ENCODE results near the gene SMPD3.

- TF ChIP-seq CTCF (conservative IDR thresholded peaks at IDR 0.05 in 1 of 2, IDR thresholded peaks at IDR 0.05 in 1 of 2; ENCODE audit: extremely low read depth in 1 of 2, insufficient read depth in 1 of 2, low read depth in 1 of 2, low read length in 2 of 2) (no peak), EZH2 (IDR thresholded peaks at IDR 0.05; ENCODE audit: borderline replicate concordance, low read length) (no peak)
These were observed 25.2 kb upstream of the SMPD3 start for GRCh38 chr16:68473358-68474070.
